CD4-positive, alpha-beta T cell (primary cell): Measurements from ENCODE around the gene MYO1D. TPM values are rescaled to one million over a fixed set of nuclear protein-coding genes. Genes with fewer than 3 reads are reported as not detected.

ENCODE experiments used
- ATAC-seq: fragments of 200-7000 bp; cut with Tn5 transposase; one replicate; pipeline ENCODE4 v1.10.0; 2022; ENCODE audit warnings: mild to moderate bottlenecking; ENCODE audit not compliant: poor library complexity
- CTCF ChIA-PET: fragments of 350-600 bp; sonication (Branson Sonifier 250); formaldehyde crosslinking; loops from one replicate; lab custom pipeline; 2021; ENCODE audit warnings: antibody characterized with exemption, inconsistent platforms; lab: Charles Lee
- POLR2A ChIA-PET: fragments of 350-600 bp; sonication (Branson Sonifier 250); formaldehyde crosslinking; loops from one replicate; lab custom pipeline; 2021; ENCODE audit warnings: antibody characterized with exemption, inconsistent platforms; lab: Charles Lee
- DNase-seq, 14 experiments: peaks; one replicate each; pipeline ENCODE4 v3.0.0-alpha.2; 2013 to 2020; ENCODE audit warnings: mixed read lengths in 2 of 14
- H3K27ac ChIP-seq, 2 donors: one replicate each; pipeline versions ENCODE4 v1.5.1 to v1.7.0; 2013; ENCODE audit warnings: low read length in 2 of 2, low read depth in 1 of 2, mild to moderate bottlenecking in 1 of 2
- H3K27me3 ChIP-seq, 2 experiments: 1 replicate in 1 of 2; 2 replicates in 1 of 2; pipeline versions ENCODE4 v1.6.1 to v1.7.0; 2013; ENCODE audit warnings: low read length in 2 of 2, control low read depth in 1 of 2, mild to moderate bottlenecking in 1 of 2, moderate library complexity in 1 of 2; ENCODE audit not compliant: insufficient read depth in 2 of 2, control insufficient read depth in 1 of 2
- H3K36me3 ChIP-seq: one replicate; pipeline ENCODE4 v1.6.1; 2013; ENCODE audit warnings: low read length, control low read depth; ENCODE audit not compliant: insufficient read depth
- H3K4me1 ChIP-seq: one replicate; pipeline ENCODE4 v1.6.1; 2013; ENCODE audit warnings: low read length, control low read depth; ENCODE audit not compliant: insufficient read depth
- H3K4me3 ChIP-seq: one replicate; pipeline ENCODE4 v1.5.1; 2013; ENCODE audit warnings: mild to moderate bottlenecking, low read length, moderate library complexity
- H3K9me3 ChIP-seq, 2 experiments: 1 replicate in 1 of 2; 2 replicates in 1 of 2; pipeline versions ENCODE4 v1.6.1 to v1.7.0; 2013; ENCODE audit warnings: low read length in 2 of 2, mild to moderate bottlenecking in 2 of 2, control low read depth in 1 of 2, moderate library complexity in 1 of 2; ENCODE audit not compliant: control insufficient read depth in 1 of 2, insufficient read depth in 1 of 2
- H3K27ac Mint-ChIP-seq: one replicate; pipeline ENCODE4 v1.8.0; 2020; ENCODE audit warnings: mixed read lengths
- H3K27me3 Mint-ChIP-seq: one replicate; pipeline ENCODE4 v1.8.0; 2021; ENCODE audit warnings: mixed read lengths
- H3K36me3 Mint-ChIP-seq: one replicate; pipeline ENCODE4 v1.8.0; 2021; ENCODE audit warnings: low read depth, mixed read lengths
- H3K4me1 Mint-ChIP-seq: one replicate; pipeline ENCODE4 v1.8.0; 2021; ENCODE audit warnings: low read depth, mixed read lengths
- H3K4me3 Mint-ChIP-seq: one replicate; pipeline ENCODE4 v1.8.0; 2020; ENCODE audit warnings: mild to moderate bottlenecking, mixed read lengths
- H3K9me3 Mint-ChIP-seq: one replicate; pipeline ENCODE4 v1.8.0; 2020; ENCODE audit warnings: mixed read lengths
- intact Hi-C, 2 experiments: fragments of 100-400 bp; cut with DNase I in 1 of 2; cut with micrococcal nuclease in 1 of 2; formaldehyde crosslinking; loops; one replicate each; pipeline versions ENCODE4 v1.15.1 to v1.9.0; 2023 to 2025; cut with DNase I, micrococcal nuclease
- total RNA-seq, 174 experiments: library from RNA in 2 of 174; stranded (reverse) in 2 of 174; gene quantifications; one replicate each; pipeline ENCODE4 v1.2.3 and lab custom pipeline; 2021 to 2026
- TF ChIP-seq, protein P1 (sequence below): fragments of 200-600 bp; IDR thresholded peaks from one replicate; pipeline ENCODE4 v1.8.0; 2022; ENCODE audit warnings: antibody characterized with exemption, mild to moderate bottlenecking

The MYO1D gene
- total RNA-seq, 2 experiments from 2014 or later, result 5.8 to 6.4 TPM

DNA sequence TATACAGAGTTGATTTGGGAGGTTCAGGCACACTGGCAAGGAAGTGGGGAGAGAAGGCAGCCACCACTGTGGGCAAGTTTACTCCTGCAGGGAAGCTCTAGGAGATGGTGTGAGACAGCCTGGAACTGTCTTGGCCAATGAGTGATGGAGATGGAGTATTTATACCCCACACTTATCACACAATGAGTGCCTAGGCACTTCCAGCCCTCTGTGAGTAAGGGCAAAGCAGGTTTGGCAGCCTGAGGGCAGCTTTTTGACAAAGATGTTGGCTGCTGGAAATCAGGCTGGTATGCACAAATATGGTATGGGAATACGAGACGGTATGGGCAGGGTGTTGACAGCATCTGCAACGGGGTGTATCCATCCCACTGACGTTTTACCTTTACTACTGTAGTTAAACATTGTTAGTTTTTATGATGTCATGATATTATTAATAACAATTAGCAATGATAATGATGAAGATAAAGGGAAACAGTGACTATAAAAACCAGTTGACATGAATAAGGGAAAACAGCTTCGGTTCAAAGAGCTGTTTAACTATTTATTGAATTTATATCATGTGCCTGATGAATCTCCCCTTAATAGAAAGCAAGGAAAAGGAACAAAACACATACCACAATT lies 240.2 kb downstream of the MYO1D start:
- no peak overlapping the region for H3K27ac Mint-ChIP-seq
- ChIA-PET CTCF (no interaction called here), POLR2A (no interaction called here)

DNA sequence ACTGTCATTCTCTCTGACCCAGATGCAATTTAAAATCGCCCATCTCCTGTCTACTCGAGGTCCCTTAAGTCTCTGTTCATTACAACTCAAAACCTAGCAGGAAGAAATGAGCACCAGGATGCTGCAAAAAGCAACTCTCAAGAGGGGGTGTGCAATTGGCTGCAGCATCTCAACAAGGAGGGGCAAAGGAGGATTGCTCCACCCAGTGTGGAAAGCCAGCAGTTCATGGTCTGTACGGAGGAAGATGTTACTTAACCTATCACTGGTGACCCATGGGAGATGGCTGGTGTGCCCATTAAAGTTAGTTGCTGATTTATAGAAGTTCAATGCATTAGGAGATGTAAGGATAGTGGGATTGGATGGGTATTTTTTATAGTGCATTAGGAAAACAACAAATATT lies 242.8 kb downstream of the MYO1D start:
- Histone ChIP-seq H3K4me3 (no peak overlapping the region), H3K36me3 (no peaks in the 10 kb centered on the region), H3K4me1 (no peaks in the 10 kb centered on the region), H3K27me3 (no peaks in the 10 kb centered on the region), H3K27ac (no peak overlapping the region), H3K9me3 (no peaks in the 10 kb centered on the region)
- ChIA-PET POLR2A (no interaction called here), CTCF (no interaction called here)
- ATAC-seq (no peak), DNase-seq (no peak)
- Mint-ChIP-seq H3K27me3 (no peaks in the 10 kb centered on the region), H3K4me3 (no peak overlapping the region), H3K4me1 (no peaks in the 10 kb centered on the region), H3K36me3 (no peaks in the 10 kb centered on the region), H3K27ac (no peak overlapping the region), H3K9me3 (no peaks in the 10 kb centered on the region)
- TF ChIP-seq, protein P1, sequence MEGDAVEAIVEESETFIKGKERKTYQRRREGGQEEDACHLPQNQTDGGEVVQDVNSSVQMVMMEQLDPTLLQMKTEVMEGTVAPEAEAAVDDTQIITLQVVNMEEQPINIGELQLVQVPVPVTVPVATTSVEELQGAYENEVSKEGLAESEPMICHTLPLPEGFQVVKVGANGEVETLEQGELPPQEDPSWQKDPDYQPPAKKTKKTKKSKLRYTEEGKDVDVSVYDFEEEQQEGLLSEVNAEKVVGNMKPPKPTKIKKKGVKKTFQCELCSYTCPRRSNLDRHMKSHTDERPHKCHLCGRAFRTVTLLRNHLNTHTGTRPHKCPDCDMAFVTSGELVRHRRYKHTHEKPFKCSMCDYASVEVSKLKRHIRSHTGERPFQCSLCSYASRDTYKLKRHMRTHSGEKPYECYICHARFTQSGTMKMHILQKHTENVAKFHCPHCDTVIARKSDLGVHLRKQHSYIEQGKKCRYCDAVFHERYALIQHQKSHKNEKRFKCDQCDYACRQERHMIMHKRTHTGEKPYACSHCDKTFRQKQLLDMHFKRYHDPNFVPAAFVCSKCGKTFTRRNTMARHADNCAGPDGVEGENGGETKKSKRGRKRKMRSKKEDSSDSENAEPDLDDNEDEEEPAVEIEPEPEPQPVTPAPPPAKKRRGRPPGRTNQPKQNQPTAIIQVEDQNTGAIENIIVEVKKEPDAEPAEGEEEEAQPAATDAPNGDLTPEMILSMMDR, result no peak
- intact Hi-C loops, result no loop called here

More for the DNA sequence above, 240.2 kb downstream of the MYO1D start:
- Mint-ChIP-seq H3K9me3 (no peaks in the 10 kb centered on the region), H3K27me3 (no peaks in the 10 kb centered on the region), H3K4me1 (no peaks in the 10 kb centered on the region), H3K4me3 (no peak overlapping the region), H3K36me3 (no peaks in the 10 kb centered on the region)
- no peaks in the 10 kb centered on the region for H3K9me3 ChIP-seq
- no peaks in the 10 kb centered on the region for H3K36me3 ChIP-seq
- TF ChIP-seq, protein P1, result no peak
- H3K4me3 ChIP-seq, result no peak overlapping the region
- ATAC-seq, result no peak
- no peaks in the 10 kb centered on the region for H3K27me3 ChIP-seq
- H3K4me1 ChIP-seq, result no peaks in the 10 kb centered on the region
- DNase-seq, result no peak
- intact Hi-C loops, result no loop called here
- H3K27ac ChIP-seq, result no peak overlapping the region

DNA sequence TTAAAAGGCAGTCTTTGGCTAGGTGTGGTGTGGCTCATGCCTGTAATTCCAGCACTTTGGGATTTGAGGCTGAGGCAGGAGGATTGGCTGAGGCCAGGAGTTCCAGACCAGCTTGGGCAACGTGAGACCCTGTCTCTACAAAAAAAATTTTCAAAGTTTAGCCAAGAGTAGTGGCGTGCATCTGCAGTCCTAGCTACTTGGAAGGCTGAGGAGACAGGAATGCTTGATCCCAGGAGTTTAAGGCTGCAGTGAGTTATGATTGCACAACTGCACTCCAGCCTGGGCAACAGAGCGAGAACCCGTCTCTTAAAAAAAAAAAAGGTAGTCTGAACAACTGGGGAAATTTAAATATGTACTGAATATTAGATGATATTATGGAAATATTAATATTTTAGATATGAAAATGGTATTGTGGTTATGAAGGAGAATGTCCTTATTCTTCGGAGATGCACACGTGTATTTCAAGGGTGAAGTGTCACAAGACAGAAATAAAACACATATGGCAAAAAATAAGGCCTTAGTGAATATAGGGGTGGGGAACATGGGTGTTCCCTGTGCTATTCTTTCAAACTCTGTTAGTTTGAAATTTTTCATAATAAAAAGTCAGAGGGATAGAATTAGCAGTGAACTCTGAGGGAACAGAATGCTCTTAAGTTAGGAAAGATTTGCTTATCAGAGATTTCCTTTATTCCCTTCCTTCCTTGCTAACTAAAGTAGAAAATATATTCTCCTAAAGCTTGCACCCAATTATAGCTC lies 245.4 kb downstream of the MYO1D start:
- H3K27ac Mint-ChIP-seq, result no peak overlapping the region
- no peaks in the 10 kb centered on the region for H3K9me3 Mint-ChIP-seq
- intact Hi-C loops, result no loop called here
- no peaks in the 10 kb centered on the region for H3K27me3 Mint-ChIP-seq
- H3K4me3 ChIP-seq, result no peak overlapping the region
- no peaks in the 10 kb centered on the region for H3K9me3 ChIP-seq
- no peak for ATAC-seq
- TF ChIP-seq, protein P1, result no peak
- POLR2A ChIA-PET, result interaction anchor here (0.6 kb wide), 1 partner anchor 175 kb away, joined by 3 read pairs; no protein-coding TSS in a partner anchor
- no peaks in the 10 kb centered on the region for H3K4me1 ChIP-seq
- no peak for DNase-seq
- H3K36me3 ChIP-seq, result no peaks in the 10 kb centered on the region
- no peak overlapping the region for H3K27ac ChIP-seq
- H3K36me3 Mint-ChIP-seq, result no peaks in the 10 kb centered on the region
- CTCF ChIA-PET, result no interaction called here
- no peak overlapping the region for H3K4me3 Mint-ChIP-seq
- no peaks in the 10 kb centered on the region for H3K4me1 Mint-ChIP-seq
- no peaks in the 10 kb centered on the region for H3K27me3 ChIP-seq
